ENCODE data around the gene TMEM208. TPM values are rescaled to one million over a fixed set of nuclear protein-coding genes. Genes with fewer than 3 reads are reported as not detected.
A peak's percentile ranks its signal among the peaks of the same experiment; 100 is the strongest.

Gene TMEM208
- 10 to 100 TPM; 39.6 to 39.7 TPM for total RNA-seq

DNA sequence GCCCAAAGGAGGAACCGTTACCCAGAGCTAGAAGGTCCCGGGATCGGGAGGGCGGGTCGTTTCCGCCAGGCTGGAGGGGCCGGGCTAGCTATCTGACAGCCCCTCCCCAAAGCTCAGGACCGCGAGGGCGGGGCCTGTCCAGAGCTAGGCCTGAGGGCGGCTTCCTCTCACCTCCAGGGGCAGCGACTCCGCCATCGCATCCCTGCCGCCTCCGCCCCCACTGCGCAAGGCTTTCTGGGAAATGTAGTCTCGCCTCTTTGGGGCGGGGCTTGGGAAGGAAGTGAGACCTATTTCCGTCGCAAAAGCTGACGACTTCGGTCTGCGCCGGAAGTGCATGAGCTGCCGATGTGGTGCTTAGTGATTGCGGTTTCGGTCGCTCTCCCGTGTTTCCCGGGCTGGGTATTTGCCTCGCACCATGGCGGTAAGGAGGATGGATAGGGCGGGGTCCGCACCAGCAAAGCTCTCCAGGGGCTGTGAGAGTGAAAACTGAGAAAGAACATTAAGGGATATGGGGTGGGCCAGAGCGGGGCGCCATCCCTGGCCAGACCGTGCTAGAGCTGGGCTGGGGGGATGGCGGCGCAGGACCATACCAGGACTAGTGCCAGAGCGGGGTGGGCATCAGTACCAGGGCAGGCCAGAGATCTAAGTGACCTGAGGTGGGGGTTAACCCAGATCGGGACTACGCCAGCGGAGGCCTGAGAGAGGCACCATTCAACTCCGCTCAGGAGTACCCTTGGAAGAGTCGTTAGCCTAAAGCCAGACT, at the start of gene TMEM208:
Gene TMEM208 (plus strand): TSS at position 327 of the 763 bp plus-strand sequence. CDS start 89 bp downstream, at position 416.
- H3K36me3 Mint-ChIP-seq (ENCODE audit: low read depth): peaks cover 45% of the 10 kb centered on the region
- POLR2A ChIA-PET: interaction anchor here (0.7 to 4.8 kb wide), 16 partner anchors 11 to 254 kb away, joined by 3 to 187 read pairs (median 4); partner anchors contain the start of genes ATP6V0D1, E2F4, FHOD1 and MATCAP1
- peak within 1 kb of the TSS; percentile 97 for H3K27ac Mint-ChIP-seq
- H3K4me3 Mint-ChIP-seq: peak within 1 kb of the TSS; percentile 100
- H3K4me1 Mint-ChIP-seq: peaks cover 61% of the 10 kb centered on the region
- no peaks in the 10 kb centered on the region for H3K9me3 Mint-ChIP-seq
- no peaks in the 10 kb centered on the region for H3K27me3 Mint-ChIP-seq
- peak; percentile 99 for DNase-seq
- CTCF ChIA-PET: interaction anchor here (0.7 to 6.2 kb wide), 21 partner anchors 9 to 273 kb away, joined by 3 to 58 read pairs (median 4); partner anchors contain the start of genes FBXL8, FHOD1, PLEKHG4 and TRADD

- ChIA-PET POLR2A (interaction anchor here (0.8 to 13.2 kb wide), 5 partner anchors 15 to 149 kb away, joined by 3 to 204 read pairs (median 3); partner anchors contain the start of genes CBFB, FBXL8, HSF4 and TMEM208), CTCF (interaction anchor here (0.9 to 1.7 kb wide), 4 partner anchors 19 to 160 kb away, joined by 3 to 5 read pairs (median 4); partner anchors contain the start of genes FBXL8 and TRADD)
- no peak overlapping the region for H3K27ac Mint-ChIP-seq
- peaks cover 26% of the 10 kb centered on the region for H3K36me3 Mint-ChIP-seq (ENCODE audit: low read depth)
- peaks cover 15% of the 10 kb centered on the region for H3K27me3 Mint-ChIP-seq
- H3K4me3 Mint-ChIP-seq: peak overlapping the region; percentile 58
- peak; percentile 67 for DNase-seq
- H3K9me3 Mint-ChIP-seq: no peaks in the 10 kb centered on the region
- peaks cover 41% of the 10 kb centered on the region for H3K4me1 Mint-ChIP-seq
Observed at GRCh38 chr16:67177743-67178699, 48.9 kb upstream of the TMEM208 start.

GRCh38 chr16:67179421-67180080, 47.4 kb upstream of the TMEM208 start:
- H3K4me1 Mint-ChIP-seq: peaks cover 31% of the 10 kb centered on the region
- CTCF ChIA-PET: interaction anchor here (0.7 to 1.2 kb wide), 5 partner anchors 9 to 161 kb away, joined by 3 to 5 read pairs (median 3); partner anchors contain the start of genes FBXL8, NOL3 and TRADD
- H3K9me3 Mint-ChIP-seq: no peaks in the 10 kb centered on the region

DNA sequence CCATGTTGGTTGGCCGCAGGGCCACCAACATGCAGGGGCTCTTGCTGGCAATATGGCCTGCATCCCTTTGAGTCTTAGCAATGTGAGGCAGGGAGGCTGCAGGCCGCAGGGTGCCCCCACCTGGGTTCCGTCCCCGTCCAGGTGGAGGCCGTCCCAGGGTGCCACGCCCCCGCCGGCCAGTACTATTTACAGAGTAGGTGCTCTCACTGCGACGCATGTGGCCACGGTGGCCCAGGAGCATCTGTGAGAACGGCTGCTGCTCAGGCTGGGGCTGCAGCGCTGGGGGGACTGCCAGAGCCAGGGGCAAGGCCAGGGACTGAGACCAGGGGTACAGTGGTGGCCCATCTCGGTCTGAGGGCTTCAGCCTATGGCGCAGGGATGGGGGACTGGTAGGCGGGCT, 46.8 kb upstream of the TMEM208 start:
- Mint-ChIP-seq H3K27ac (no peak overlapping the region), H3K9me3 (no peaks in the 10 kb centered on the region), H3K36me3 (ENCODE audit: low read depth) (peaks cover 20% of the 10 kb centered on the region), H3K4me1 (peaks cover 37% of the 10 kb centered on the region), H3K27me3 (peaks cover 13% of the 10 kb centered on the region), H3K4me3 (no peak overlapping the region)
- DNase-seq: no peak
- ChIA-PET CTCF (interaction anchor here (0.9 to 1.2 kb wide), 4 partner anchors 19 to 162 kb away, joined by 3 to 5 read pairs (median 4); partner anchors contain the start of genes FBXL8 and TRADD), POLR2A (interaction anchor here (1.2 to 13.2 kb wide), 3 partner anchors 10 to 20 kb away, joined by 3 to 204 read pairs (median 59); partner anchors contain the start of genes FBXL8, HSF4, NOL3 and TRADD)

More at GRCh38 chr16:67179421-67180080, 47.4 kb upstream of the TMEM208 start:
- Mint-ChIP-seq H3K36me3 (ENCODE audit: low read depth) (peaks cover 20% of the 10 kb centered on the region), H3K27ac (no peak overlapping the region), H3K27me3 (peaks cover 12% of the 10 kb centered on the region), H3K4me3 (no peak overlapping the region)
- DNase-seq: peak; percentile 41
- POLR2A ChIA-PET: interaction anchor here (1.2 to 13.2 kb wide), 2 partner anchors 9 to 17 kb away, joined by 3 to 204 read pairs; partner anchors contain the start of genes FBXL8, HSF4, NOL3 and TRADD

- H3K9me3 Mint-ChIP-seq: no peaks in the 10 kb centered on the region
- H3K27me3 Mint-ChIP-seq: peaks cover 20% of the 10 kb centered on the region
- ChIA-PET CTCF (interaction anchor here (1.1 kb wide), 2 partner anchors 13 to 164 kb away, joined by 3 to 6 read pairs; no protein-coding TSS in a partner anchor), POLR2A (interaction anchor here (1.8 to 6.6 kb wide), 3 partner anchors 9 to 164 kb away, joined by 6 to 59 read pairs (median 57); partner anchors contain the start of genes FBXL8, NOL3 and TRADD)
- no peak overlapping the region for H3K27ac Mint-ChIP-seq
- peaks cover 40% of the 10 kb centered on the region for H3K4me1 Mint-ChIP-seq
- peaks cover 17% of the 10 kb centered on the region for H3K36me3 Mint-ChIP-seq (ENCODE audit: low read depth)
- H3K4me3 Mint-ChIP-seq: no peak overlapping the region
- no peak for DNase-seq
Observed at GRCh38 chr16:67181346-67181745, 45.6 kb upstream of the TMEM208 start.

DNA sequence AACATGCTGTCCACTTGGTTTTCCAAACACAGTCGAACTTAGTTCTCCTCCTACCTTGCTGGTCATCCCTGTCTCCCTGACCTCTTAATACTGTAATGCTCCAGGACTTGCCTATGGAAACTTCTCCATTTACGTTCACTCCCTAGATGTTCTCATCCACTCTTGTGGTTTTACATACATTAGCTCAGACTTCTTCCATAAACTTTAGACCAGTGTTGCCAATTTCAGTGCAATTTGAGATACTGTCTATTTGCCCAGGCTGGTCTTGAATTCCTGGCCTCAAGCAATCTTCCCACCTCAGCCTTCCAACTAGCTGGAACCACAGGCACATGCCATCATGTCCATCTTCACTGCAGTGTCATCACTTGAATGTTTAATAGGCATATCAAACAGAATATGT, 44.6 kb upstream of the TMEM208 start:
- POLR2A ChIA-PET: interaction anchor here (0.6 to 6.6 kb wide), 10 partner anchors 10 to 851 kb away, joined by 3 to 59 read pairs (median 6); partner anchors contain the start of genes FBXL8, FHOD1, NOL3 and SLC9A5
- no peak overlapping the region for H3K27ac Mint-ChIP-seq
- CTCF ChIA-PET: interaction anchor here (0.6 to 4.2 kb wide), 7 partner anchors 8 to 380 kb away, joined by 3 to 56 read pairs (median 5); partner anchors contain the start of genes CTCF, FBXL8, HSF4 and NOL3
- peaks cover 12% of the 10 kb centered on the region for H3K36me3 Mint-ChIP-seq (ENCODE audit: low read depth)
- no peak for DNase-seq
- peaks cover 37% of the 10 kb centered on the region for H3K4me1 Mint-ChIP-seq
- H3K9me3 Mint-ChIP-seq: no peaks in the 10 kb centered on the region
- H3K4me3 Mint-ChIP-seq: no peak overlapping the region
- peaks cover 17% of the 10 kb centered on the region for H3K27me3 Mint-ChIP-seq

DNA sequence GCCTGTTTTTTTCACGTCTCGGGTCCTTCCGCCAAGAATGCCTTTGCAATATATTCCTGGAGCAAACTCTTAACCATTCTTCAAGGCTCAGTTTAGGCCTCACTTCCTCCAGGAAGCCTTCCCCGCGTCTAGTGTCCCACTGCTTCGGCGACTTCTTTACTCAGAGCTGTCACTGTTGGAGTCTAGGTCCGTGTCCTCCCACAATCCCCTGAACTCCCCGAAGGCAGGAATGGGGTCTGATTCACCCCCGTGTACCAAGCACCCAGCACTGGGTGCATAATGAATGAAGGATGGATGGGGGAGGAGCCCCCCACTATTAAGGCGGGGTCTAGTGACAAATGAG, 43.7 kb upstream of the TMEM208 start:
- ChIA-PET POLR2A (interaction anchor here (0.8 to 6.6 kb wide), 9 partner anchors 11 to 199 kb away, joined by 3 to 59 read pairs (median 6); partner anchors contain the start of genes FBXL8, FHOD1, NOL3 and SLC9A5), CTCF (interaction anchor here (1.4 to 4.2 kb wide), 5 partner anchors 13 to 61 kb away, joined by 3 to 56 read pairs (median 6); partner anchors contain the start of genes FBXL8, HSF4, NOL3 and TRADD)
- Mint-ChIP-seq H3K4me1 (peaks cover 29% of the 10 kb centered on the region), H3K27ac (no peak overlapping the region), H3K36me3 (ENCODE audit: low read depth) (peaks cover 6% of the 10 kb centered on the region), H3K9me3 (no peaks in the 10 kb centered on the region), H3K4me3 (no peak overlapping the region), H3K27me3 (peaks cover 12% of the 10 kb centered on the region)
- DNase-seq: no peak

- CTCF ChIA-PET: interaction anchor here (1.4 to 4.2 kb wide), 13 partner anchors 13 to 230 kb away, joined by 3 to 56 read pairs (median 6); partner anchors contain the start of genes FBXL8, FHOD1, HSF4 and NOL3
- H3K9me3 Mint-ChIP-seq: no peaks in the 10 kb centered on the region
- H3K27ac Mint-ChIP-seq: no peak within 1 kb of the TSS
- peaks cover 10% of the 10 kb centered on the region for H3K27me3 Mint-ChIP-seq
- peaks cover 24% of the 10 kb centered on the region for H3K4me1 Mint-ChIP-seq
- peaks cover 5% of the 10 kb centered on the region for H3K36me3 Mint-ChIP-seq (ENCODE audit: low read depth)
- H3K4me3 Mint-ChIP-seq: peak within 1 kb of the TSS; percentile 78
- peak; percentile 96 for DNase-seq
- POLR2A ChIA-PET: interaction anchor here (0.5 to 6.6 kb wide), 10 partner anchors 12 to 635 kb away, joined by 3 to 59 read pairs (median 6); partner anchors contain the start of genes FBXL8, FHOD1, NOL3 and SLC9A5
Observed at GRCh38 chr16:67183627-67184452, 43.1 kb upstream of the TMEM208 start, which contains the start of gene MATCAP1. TSS of gene MATCAP1 (minus strand) at chr16:67183963. CDS start at chr16:67180610, 3,353 bp downstream.

DNA sequence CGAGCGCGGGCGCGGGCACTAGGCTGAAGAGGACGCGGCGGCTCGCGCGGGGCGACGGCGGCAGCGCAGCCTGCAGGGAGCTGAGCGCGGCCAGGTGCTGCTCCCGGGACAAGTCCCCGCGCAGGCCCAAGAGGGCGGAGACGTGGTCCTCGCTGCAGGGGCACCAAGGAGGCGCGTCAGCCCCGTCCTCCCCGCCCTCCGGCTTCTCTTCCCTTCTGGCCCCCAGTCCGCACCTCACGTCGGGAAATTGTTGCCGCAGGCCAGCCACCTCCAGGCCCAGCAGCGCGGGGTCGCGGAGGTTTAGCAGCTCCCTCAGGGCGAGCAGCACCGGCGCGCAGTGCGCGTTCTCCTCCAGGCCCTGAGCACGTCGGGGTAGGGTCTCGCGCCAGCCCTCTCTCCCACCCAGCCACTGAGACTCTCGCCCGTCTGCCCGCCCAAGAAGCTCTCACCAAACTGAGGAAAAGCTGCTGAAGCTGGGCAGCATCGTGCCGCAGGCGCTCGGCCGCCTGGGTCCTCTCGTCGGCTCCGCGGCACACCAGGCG, 42.4 kb upstream of the TMEM208 start:
- CTCF ChIA-PET: interaction anchor here (0.5 to 4.2 kb wide), 18 partner anchors 13 to 240 kb away, joined by 3 to 56 read pairs (median 6); partner anchors contain the start of genes B3GNT9, FBXL8, FHOD1 and TMEM208
- Mint-ChIP-seq H3K36me3 (ENCODE audit: low read depth) (peaks cover 3% of the 10 kb centered on the region), H3K27me3 (peaks cover 8% of the 10 kb centered on the region), H3K4me1 (peaks cover 19% of the 10 kb centered on the region), H3K9me3 (no peaks in the 10 kb centered on the region), H3K4me3 (peak overlapping the region; percentile 78), H3K27ac (no peak overlapping the region)
- no peak for DNase-seq
- POLR2A ChIA-PET: interaction anchor here (0.7 to 6.6 kb wide), 7 partner anchors 12 to 171 kb away, joined by 3 to 59 read pairs (median 6); partner anchors contain the start of genes B3GNT9, FBXL8, FHOD1 and NOL3

DNA sequence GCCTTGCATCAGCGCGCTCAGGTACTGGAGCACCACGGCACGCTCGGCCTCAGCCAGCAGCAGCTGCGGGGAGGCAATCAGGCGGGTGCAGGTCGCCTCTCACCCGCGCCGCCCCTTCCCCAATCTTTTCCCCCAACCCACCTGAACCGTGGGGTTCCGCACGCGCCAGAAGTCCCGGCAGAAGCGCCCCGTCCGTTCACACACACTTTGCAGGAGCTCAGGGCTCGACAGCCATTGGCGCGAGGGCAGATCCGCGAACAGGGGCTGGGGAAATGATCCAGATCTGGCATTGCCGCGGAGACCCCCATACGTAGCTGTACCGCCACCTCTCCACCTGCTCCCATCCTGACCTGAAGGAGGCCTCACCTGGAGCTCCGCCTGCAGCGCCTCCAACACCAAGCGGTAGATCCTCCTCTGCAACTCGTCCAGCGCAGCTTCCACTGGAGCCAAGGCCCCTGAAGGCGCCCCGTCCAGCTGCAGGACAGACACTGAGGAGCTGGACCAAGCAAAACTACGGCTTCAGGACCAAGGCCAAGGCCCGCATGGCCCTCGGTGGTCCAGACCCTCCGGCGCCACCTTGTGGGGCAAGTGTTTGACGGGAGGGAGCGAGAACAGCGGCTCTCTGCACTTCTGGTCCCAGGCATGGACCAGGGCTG, 41.8 kb upstream of the TMEM208 start:
- peaks cover 8% of the 10 kb centered on the region for H3K27me3 Mint-ChIP-seq
- CTCF ChIA-PET: interaction anchor here (0.5 to 4.2 kb wide), 21 partner anchors 11 to 241 kb away, joined by 3 to 56 read pairs (median 5); partner anchors contain the start of genes B3GNT9, FBXL8, FHOD1 and TMEM208
- H3K27ac Mint-ChIP-seq: peak overlapping the region; percentile 63
- H3K36me3 Mint-ChIP-seq (ENCODE audit: low read depth): no peaks in the 10 kb centered on the region
- DNase-seq: peak; percentile 87
- no peaks in the 10 kb centered on the region for H3K9me3 Mint-ChIP-seq
- peak overlapping the region; percentile 78 for H3K4me3 Mint-ChIP-seq
- H3K4me1 Mint-ChIP-seq: peaks cover 16% of the 10 kb centered on the region
- POLR2A ChIA-PET: interaction anchor here (0.7 to 6.6 kb wide), 8 partner anchors 13 to 174 kb away, joined by 3 to 59 read pairs (median 6); partner anchors contain the start of genes B3GNT9, FBXL8, NOL3 and TRADD
